HepG2 (cell line): ENCODE measurements around the gene FASTKD1. TPM values are rescaled to one million over a fixed set of nuclear protein-coding genes. Genes with fewer than 3 reads are reported as not detected.

Experiments
- ATAC-seq: fragments of 200-7000 bp; cut with Tn5 transposase; 3 replicates; pipeline ENCODE4 v1.9.1; 2020; ENCODE audit warnings: mild to moderate bottlenecking, moderate library complexity
- BruUV-seq: library from RNA; stranded (reverse); fragments of 400-500 nt; replicated peaks from 2 replicates; lab custom pipeline; 2021; lab: Mats Ljungman, UMichigan
- CTCF ChIA-PET: fragments of 300-600 bp; formaldehyde crosslinking; extraction: SDS; loops from one replicate; lab custom pipeline; 2021; ENCODE audit warnings: low total read pairs, inconsistent platforms, low intra/inter-chr PET ratio; lab: Yijun Ruan, JAX
- POLR2A ChIA-PET: fragments of 350-600 bp; sonication (Branson Sonifier 250); formaldehyde crosslinking; loops from one replicate; lab custom pipeline; 2020; ENCODE audit warnings: antibody characterized with exemption, inconsistent platforms; lab: Yijun Ruan, JAX
- DNase-seq: peaks from one replicate; pipeline ENCODE4 v3.0.0-alpha.2; 2015; ENCODE audit warnings: low spot score
- FAIRE-seq: peaks from 3 replicates; lab custom pipeline; 2011; peaks lifted over from hg19 to GRCh38; lab: Jason Lieb, UNC
- H2AFZ ChIP-seq: one replicate; pipeline ENCODE4 v1.6.1; 2011; ENCODE audit warnings: low read length, inconsistent platforms
- H3K27ac ChIP-seq: fragments of 300-600 bp; 3 replicates; pipeline ENCODE4 v1.8.0; 2011; ENCODE audit warnings: mixed run types, mild to moderate bottlenecking, mixed read lengths, low read length, inconsistent platforms; ENCODE audit not compliant: insufficient read depth; ENCODE audit errors: extremely low read length
- H3K27me3 ChIP-seq, 2 experiments: fragments of 200-600 bp in 1 of 2; 2 replicates in 1 of 2; 3 replicates in 1 of 2; pipeline versions ENCODE4 v1.6.0 to v1.8.0; 2011; ENCODE audit warnings: low read length in 2 of 2, mild to moderate bottlenecking in 2 of 2, moderate library complexity in 2 of 2, inconsistent platforms in 1 of 2; ENCODE audit not compliant: insufficient read depth in 2 of 2, control insufficient read depth in 1 of 2
- H3K36me3 ChIP-seq, 2 experiments: fragments of 200-600 bp in 1 of 2; replicated peaks in 1 of 2; 2 replicates in 1 of 2; 3 replicates in 1 of 2; pipeline versions ENCODE4 v1.5.1 to v1.8.0; 2011; ENCODE audit warnings: low read length in 2 of 2, inconsistent platforms in 1 of 2; ENCODE audit not compliant: insufficient read depth in 2 of 2, control insufficient read depth in 1 of 2
- H3K4me1 ChIP-seq: 2 replicates; pipeline ENCODE4 v1.5.1; 2012; ENCODE audit warnings: low read length, inconsistent platforms; ENCODE audit not compliant: insufficient read depth
- H3K4me2 ChIP-seq: 2 replicates; pipeline ENCODE4 v1.6.0; 2011; ENCODE audit warnings: low read depth, low read length, inconsistent platforms
- H3K4me3 ChIP-seq, 3 experiments: fragments of 200-600 bp in 1 of 3; sonication (generic), shearing (Covaris generic) in 1 of 3; replicated peaks in 1 of 3; 2 replicates each; pipeline ENCODE4 v1.5.1; 2011 to 2016; ENCODE audit warnings: low read length in 3 of 3, inconsistent platforms in 2 of 3, low read depth in 2 of 3, mild to moderate bottlenecking in 2 of 3, control low read depth in 1 of 3, mixed read lengths in 1 of 3; ENCODE audit not compliant: insufficient read depth in 1 of 3
- H3K79me2 ChIP-seq: one replicate; pipeline ENCODE4 v1.6.1; 2011; ENCODE audit warnings: low read length, inconsistent platforms; ENCODE audit not compliant: insufficient read depth
- H3K9ac ChIP-seq: 2 replicates; pipeline ENCODE4 v1.6.0; 2011; ENCODE audit warnings: mild to moderate bottlenecking, low read depth, low read length, inconsistent platforms; ENCODE audit not compliant: insufficient read depth
- H3K9me3 ChIP-seq: 2 replicates; pipeline ENCODE4 v1.5.1; 2012; ENCODE audit warnings: mild to moderate bottlenecking, low read length
- H4K20me1 ChIP-seq: 2 replicates; pipeline ENCODE4 v1.6.0; 2011; ENCODE audit warnings: inconsistent platforms, mild to moderate bottlenecking, low read length, moderate library complexity; ENCODE audit not compliant: insufficient read depth
- SMAD3 ChIP-seq: sonication (generic); formaldehyde crosslinking; IDR thresholded peaks from 2 replicates; pipeline ENCODE4 v1.4.0; 2020; ENCODE audit warnings: missing genetic modification reagents
- ZNF644 ChIP-seq: IDR thresholded peaks from 2 replicates; pipeline ENCODE4 v1.6.1; 2016; ENCODE audit warnings: low read depth
- WGBS: methylation state at CpG from one replicate; pipeline ENCODE4 v1.1.6; 2017; ENCODE audit warnings: low lambda C conversion rate; 5-methylcytosine and 5-hydroxymethylcytosine counted together
- in situ Hi-C: cut with HindIII; loops from 2 replicates; pipeline ENCODE4 v1.10.0; 2017; ENCODE audit warnings: low pct_unique_long_range_greater_than_20kb; ENCODE audit not compliant: extremely low pct_ligation_motif_present
- intact Hi-C: fragments of 100-400 bp; cut with micrococcal nuclease; formaldehyde crosslinking; loops from one replicate; pipeline ENCODE4 v1.10.0; 2022; ENCODE audit not compliant: unreplicated experiment
- polyA plus RNA-seq, 8 experiments: library from polyadenylated mRNA; depleted of rRNA in 3 of 8; stranded (reverse) in 7 of 8; unstranded in 1 of 8; fragments of >200 nt; fragmentation: Illumina TruSeq in 4 of 8; extraction: Trizol in 4 of 8; gene quantifications; 2 replicates each; pipeline versions ENCODE4 v1.2.1 to v1.2.3, GENCODE V29; 2011 to 2016; ENCODE audit warnings: low read depth in 4 of 8, missing spikeins in 1 of 8, mixed read lengths in 1 of 8; ENCODE audit not compliant: insufficient read depth in 1 of 8
- total RNA-seq, 5 experiments: library from RNA; depleted of rRNA; stranded (reverse); fragments of >200 nt; fragmentation: Illumina TruSeq; extraction: Trizol; gene quantifications; 2 replicates each; pipeline ENCODE4 v1.2.3, GENCODE V29; 2016; ENCODE audit warnings: low read depth in 1 of 5
- TF ChIP-seq, protein P1 (sequence below): sonication (generic); formaldehyde crosslinking; IDR thresholded peaks from 2 replicates; pipeline ENCODE4 v1.4.0; 2020; ENCODE audit warnings: missing genetic modification reagents
- TF ChIP-seq, protein P2 (sequence below): sonication (generic); formaldehyde crosslinking; IDR thresholded peaks from 2 replicates; pipeline ENCODE4 v1.8.1; 2022; ENCODE audit warnings: mild to moderate bottlenecking, missing genetic modification reagents
- TF ChIP-seq, protein P3 (sequence below): sonication (generic); formaldehyde crosslinking; IDR thresholded peaks from 2 replicates; pipeline ENCODE4 v1.8.1; 2023; ENCODE audit warnings: mild to moderate bottlenecking, moderate library complexity, missing genetic modification reagents
- TF ChIP-seq, protein P4 (sequence below): sonication (generic); formaldehyde crosslinking; IDR thresholded peaks from 2 replicates; pipeline ENCODE4 v1.5.1; 2020; ENCODE audit warnings: missing genetic modification reagents, mild to moderate bottlenecking, borderline replicate concordance

The FASTKD1 gene
- total and polyA plus RNA-seq, 2 of the 13 experiments (the other 11 are each of a cell fraction or from before 2014, with no cell fraction given), result 35.0 to 38.0 TPM

DNA sequence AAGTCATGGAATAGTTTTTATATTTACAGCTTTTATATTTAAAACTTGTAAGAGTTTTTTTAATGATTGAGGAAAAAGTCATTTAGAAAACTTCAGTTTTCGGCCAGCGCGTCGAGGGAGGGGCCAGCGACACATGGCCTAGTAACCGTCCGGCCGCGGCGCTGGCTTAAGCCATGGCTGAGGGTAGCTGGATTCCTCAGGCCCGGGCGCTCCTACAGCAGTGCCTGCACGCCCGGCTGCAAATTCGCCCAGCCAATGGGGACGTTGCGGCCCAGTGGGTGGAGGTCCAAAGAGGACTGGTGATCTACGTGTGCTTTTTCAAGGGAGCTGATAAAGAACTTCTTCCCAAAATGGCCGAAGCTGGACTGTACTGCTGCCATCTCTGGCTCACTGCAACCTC is 69.0 kb downstream of the FASTKD1 start (continued):
- TF ChIP-seq, protein P1, sequence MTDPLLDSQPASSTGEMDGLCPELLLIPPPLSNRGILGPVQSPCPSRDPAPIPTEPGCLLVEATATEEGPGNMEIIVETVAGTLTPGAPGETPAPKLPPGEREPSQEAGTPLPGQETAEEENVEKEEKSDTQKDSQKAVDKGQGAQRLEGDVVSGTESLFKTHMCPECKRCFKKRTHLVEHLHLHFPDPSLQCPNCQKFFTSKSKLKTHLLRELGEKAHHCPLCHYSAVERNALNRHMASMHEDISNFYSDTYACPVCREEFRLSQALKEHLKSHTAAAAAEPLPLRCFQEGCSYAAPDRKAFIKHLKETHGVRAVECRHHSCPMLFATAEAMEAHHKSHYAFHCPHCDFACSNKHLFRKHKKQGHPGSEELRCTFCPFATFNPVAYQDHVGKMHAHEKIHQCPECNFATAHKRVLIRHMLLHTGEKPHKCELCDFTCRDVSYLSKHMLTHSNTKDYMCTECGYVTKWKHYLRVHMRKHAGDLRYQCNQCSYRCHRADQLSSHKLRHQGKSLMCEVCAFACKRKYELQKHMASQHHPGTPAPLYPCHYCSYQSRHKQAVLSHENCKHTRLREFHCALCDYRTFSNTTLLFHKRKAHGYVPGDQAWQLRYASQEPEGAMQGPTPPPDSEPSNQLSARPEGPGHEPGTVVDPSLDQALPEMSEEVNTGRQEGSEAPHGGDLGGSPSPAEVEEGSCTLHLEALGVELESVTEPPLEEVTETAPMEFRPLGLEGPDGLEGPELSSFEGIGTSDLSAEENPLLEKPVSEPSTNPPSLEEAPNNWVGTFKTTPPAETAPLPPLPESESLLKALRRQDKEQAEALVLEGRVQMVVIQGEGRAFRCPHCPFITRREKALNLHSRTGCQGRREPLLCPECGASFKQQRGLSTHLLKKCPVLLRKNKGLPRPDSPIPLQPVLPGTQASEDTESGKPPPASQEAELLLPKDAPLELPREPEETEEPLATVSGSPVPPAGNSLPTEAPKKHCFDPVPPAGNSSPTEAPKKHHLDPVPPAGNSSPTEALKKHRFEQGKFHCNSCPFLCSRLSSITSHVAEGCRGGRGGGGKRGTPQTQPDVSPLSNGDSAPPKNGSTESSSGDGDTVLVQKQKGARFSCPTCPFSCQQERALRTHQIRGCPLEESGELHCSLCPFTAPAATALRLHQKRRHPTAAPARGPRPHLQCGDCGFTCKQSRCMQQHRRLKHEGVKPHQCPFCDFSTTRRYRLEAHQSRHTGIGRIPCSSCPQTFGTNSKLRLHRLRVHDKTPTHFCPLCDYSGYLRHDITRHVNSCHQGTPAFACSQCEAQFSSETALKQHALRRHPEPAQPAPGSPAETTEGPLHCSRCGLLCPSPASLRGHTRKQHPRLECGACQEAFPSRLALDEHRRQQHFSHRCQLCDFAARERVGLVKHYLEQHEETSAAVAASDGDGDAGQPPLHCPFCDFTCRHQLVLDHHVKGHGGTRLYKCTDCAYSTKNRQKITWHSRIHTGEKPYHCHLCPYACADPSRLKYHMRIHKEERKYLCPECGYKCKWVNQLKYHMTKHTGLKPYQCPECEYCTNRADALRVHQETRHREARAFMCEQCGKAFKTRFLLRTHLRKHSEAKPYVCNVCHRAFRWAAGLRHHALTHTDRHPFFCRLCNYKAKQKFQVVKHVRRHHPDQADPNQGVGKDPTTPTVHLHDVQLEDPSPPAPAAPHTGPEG (CRISPR knock-in tag), result no peak
- TF ChIP-seq ZNF644 (CRISPR knock-in tag) (no peak), SMAD3 (CRISPR knock-in tag) (no peak)

DNA sequence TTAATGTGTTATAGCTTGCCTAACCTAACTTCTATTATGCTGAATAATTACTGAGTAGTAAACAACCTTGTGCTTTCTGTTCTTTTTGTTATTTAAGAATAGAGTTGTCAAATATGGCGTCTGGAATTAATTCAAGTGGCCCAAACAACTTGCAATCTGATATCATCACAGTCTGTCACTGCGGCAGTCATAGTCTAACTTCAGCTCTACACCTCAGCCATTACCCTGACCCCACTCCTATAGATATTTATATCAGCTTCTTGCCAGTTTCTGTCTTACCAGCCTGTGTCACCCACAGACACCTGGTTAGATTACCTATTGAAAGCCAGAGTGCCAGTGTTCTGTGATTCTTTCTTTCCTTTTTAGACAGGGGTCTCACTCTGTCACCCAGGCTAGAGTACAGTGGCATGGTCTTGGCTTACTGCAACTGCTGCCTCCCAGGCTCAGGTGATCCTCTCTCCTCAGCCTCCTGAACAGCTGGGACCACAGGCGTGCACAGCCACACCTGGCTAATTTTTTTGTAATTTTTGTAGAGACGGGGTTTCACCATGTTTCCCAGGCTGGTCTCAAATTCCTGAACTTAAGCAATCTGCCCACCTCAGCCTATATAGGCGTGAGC is 78.2 kb downstream of the FASTKD1 start:
- intact Hi-C loops (no loop called here), in situ Hi-C loops (no loop called here)
- Histone ChIP-seq H4K20me1 (no peaks in the 10 kb centered on the region), H2AFZ (no peak overlapping the region), H3K4me2 (no peak overlapping the region), H3K27me3 (no peaks in the 10 kb centered on the region), H3K79me2 (no peaks in the 10 kb centered on the region), H3K4me1 (peaks cover 25% of the 10 kb centered on the region), H3K9me3 (no peaks in the 10 kb centered on the region), H3K36me3 (peaks cover 0 to 4% of the 10 kb centered on the region in 2 experiments; a peak in 3 of 5 replicates), H3K27ac (no peak overlapping the region), H3K4me3 (no peak overlapping the region), H3K9ac (no peak overlapping the region)
- ChIA-PET CTCF (no interaction called here), POLR2A (interaction anchor here (2.8 kb wide), 1 partner anchor 16 kb away, joined by 7 read pairs; the partner anchor contains the start of gene BBS5)
- 92% methylated on average over 5 of the region's 5 CpGs for WGBS
- DNase-seq (no peak), ATAC-seq (no peak), FAIRE-seq (no peak)
- no TSS peak for BruUV-seq
- TF ChIP-seq, protein P2, sequence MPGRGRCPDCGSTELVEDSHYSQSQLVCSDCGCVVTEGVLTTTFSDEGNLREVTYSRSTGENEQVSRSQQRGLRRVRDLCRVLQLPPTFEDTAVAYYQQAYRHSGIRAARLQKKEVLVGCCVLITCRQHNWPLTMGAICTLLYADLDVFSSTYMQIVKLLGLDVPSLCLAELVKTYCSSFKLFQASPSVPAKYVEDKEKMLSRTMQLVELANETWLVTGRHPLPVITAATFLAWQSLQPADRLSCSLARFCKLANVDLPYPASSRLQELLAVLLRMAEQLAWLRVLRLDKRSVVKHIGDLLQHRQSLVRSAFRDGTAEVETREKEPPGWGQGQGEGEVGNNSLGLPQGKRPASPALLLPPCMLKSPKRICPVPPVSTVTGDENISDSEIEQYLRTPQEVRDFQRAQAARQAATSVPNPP (CRISPR knock-in tag), result no peak
- TF ChIP-seq, protein P3, sequence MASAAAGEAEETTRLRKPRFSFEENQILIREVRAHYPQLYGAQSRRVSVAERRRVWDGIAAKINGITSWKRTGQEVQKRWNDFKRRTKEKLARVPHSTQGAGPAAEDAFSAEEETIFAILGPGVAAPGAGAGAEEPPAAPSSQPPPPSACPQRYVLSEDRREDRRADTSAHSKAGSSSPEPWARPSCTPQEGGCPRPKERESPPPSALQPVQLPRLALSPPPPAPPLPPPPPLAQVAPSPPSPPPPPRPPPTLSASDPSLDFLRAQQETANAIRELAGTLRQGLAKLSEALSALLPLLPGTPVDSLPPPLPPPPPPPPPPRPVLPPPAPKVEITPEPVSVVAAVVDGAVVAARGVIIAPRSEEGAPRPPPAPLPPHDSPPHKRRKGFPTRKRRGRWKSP (CRISPR knock-in tag), result no peak
- TF ChIP-seq, protein P4, sequence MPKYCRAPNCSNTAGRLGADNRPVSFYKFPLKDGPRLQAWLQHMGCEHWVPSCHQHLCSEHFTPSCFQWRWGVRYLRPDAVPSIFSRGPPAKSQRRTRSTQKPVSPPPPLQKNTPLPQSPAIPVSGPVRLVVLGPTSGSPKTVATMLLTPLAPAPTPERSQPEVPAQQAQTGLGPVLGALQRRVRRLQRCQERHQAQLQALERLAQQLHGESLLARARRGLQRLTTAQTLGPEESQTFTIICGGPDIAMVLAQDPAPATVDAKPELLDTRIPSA, result no peak
